ENCODE results near the gene PLPP1.

Gene PLPP1

DNA sequence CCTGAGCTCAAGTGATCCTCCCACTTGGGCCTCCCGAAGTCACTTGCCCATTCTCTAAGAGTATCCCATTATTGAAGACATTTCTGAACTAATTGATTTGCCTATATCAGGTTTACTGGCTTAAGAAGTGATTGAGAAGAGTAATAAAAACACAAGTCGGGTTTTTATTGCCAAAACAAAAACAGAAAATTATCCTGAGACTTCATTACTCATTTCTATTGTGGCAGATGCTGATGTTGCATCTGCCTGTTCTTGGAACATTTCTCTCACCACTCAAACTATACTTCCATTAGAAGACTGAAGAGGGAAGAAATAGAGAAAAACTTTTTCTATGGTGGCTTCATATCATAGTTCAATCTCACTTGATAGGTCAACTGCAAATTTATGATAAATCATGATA lies 41.9 kb upstream of the PLPP1 start:
- TF ChIP-seq, protein P1, sequence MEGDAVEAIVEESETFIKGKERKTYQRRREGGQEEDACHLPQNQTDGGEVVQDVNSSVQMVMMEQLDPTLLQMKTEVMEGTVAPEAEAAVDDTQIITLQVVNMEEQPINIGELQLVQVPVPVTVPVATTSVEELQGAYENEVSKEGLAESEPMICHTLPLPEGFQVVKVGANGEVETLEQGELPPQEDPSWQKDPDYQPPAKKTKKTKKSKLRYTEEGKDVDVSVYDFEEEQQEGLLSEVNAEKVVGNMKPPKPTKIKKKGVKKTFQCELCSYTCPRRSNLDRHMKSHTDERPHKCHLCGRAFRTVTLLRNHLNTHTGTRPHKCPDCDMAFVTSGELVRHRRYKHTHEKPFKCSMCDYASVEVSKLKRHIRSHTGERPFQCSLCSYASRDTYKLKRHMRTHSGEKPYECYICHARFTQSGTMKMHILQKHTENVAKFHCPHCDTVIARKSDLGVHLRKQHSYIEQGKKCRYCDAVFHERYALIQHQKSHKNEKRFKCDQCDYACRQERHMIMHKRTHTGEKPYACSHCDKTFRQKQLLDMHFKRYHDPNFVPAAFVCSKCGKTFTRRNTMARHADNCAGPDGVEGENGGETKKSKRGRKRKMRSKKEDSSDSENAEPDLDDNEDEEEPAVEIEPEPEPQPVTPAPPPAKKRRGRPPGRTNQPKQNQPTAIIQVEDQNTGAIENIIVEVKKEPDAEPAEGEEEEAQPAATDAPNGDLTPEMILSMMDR (IDR thresholded peaks at IDR 0.05; ENCODE audit: low read depth, low read length, poor library complexity, severe bottlenecking) = no peak
- no peak for TF ChIP-seq EZH2phosphoT487 (IDR thresholded peaks at IDR 0.05; ENCODE audit: borderline replicate concordance, low read length)
- Histone ChIP-seq H3K4me2 (ENCODE audit: low read length) (no peak overlapping the region), H3K9me3 (ENCODE audit: control insufficient read depth, insufficient read depth, low read length) (no peaks in the 10 kb centered on the region), H3K27ac (ENCODE audit: low read depth, low read length) (no peak overlapping the region), H3K4me3 (ENCODE audit: low read length) (no peak overlapping the region), H3K4me1 (ENCODE audit: control insufficient read depth, low read length) (no peaks in the 10 kb centered on the region), H3K27me3 (ENCODE audit: control insufficient read depth, low read length) (peaks cover 18% of the 10 kb centered on the region), H3K79me2 (ENCODE audit: control insufficient read depth, low read length) (no peaks in the 10 kb centered on the region), H3F3A (ENCODE audit: control insufficient read depth, insufficient read depth) (no peaks in the 10 kb centered on the region), H4K20me1 (ENCODE audit: control insufficient read depth, insufficient read depth, low read depth, low read length) (no peaks in the 10 kb centered on the region), H3K36me3 (ENCODE audit: control insufficient read depth, low read length) (no peaks in the 10 kb centered on the region), H3K9me2 (replicated peaks; ENCODE audit: control insufficient read depth, low read length) (no peaks in the 10 kb centered on the region)

DNA sequence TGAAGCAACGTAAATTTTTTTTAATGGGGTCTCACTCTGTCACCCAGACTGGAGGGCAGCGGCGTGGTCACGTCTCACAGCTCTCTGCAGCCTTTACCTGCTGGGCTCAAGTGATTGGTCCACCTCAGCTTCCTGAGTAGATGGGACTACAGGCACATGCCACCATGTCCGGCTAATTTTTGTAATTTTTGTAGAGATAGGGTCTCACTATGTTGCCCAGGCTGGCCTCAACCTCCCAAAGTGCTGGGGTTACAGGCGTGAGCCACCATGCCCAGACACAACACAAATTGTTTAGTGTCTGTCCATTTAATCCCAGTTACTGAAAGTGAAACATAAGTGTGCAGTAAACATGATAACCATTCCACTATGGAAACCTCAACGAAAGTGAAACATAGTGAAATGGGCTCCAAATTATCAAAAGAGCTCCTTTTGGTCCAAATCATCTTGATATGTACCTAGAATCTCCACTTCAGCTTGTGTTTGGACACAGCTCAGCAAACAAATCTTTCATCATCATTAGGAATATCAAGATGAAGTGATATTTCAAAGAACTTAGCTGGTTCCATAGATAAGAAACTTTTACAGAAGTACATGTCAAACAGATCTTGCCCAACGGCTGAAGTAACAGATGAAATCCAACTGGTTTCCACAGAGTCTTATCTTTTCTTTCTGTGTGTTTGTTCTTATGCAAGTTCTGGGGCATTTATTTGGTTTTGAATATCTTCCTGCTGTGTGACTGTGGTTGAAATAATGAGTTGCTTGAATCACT lies 41.2 kb upstream of the PLPP1 start:
- no peak overlapping the region for H3K4me3 ChIP-seq (ENCODE audit: low read length)
- no peak overlapping the region for H3K4me2 ChIP-seq (ENCODE audit: low read length)
- no peaks in the 10 kb centered on the region for H3K4me1 ChIP-seq (ENCODE audit: control insufficient read depth, low read length)
- peaks cover 18% of the 10 kb centered on the region for H3K27me3 ChIP-seq (ENCODE audit: control insufficient read depth, low read length)
- no peak for TF ChIP-seq EZH2phosphoT487 (IDR thresholded peaks at IDR 0.05; ENCODE audit: borderline replicate concordance, low read length)
- TF ChIP-seq, protein P1 (IDR thresholded peaks at IDR 0.05; ENCODE audit: low read depth, low read length, poor library complexity, severe bottlenecking) = no peak
- no peak overlapping the region for H3K27ac ChIP-seq (ENCODE audit: low read depth, low read length)
- H3K36me3 ChIP-seq (ENCODE audit: control insufficient read depth, low read length) = no peaks in the 10 kb centered on the region
- no peaks in the 10 kb centered on the region for H4K20me1 ChIP-seq (ENCODE audit: control insufficient read depth, insufficient read depth, low read depth, low read length)
- H3K9me2 ChIP-seq (replicated peaks; ENCODE audit: control insufficient read depth, low read length) = no peaks in the 10 kb centered on the region
- H3K9me3 ChIP-seq (ENCODE audit: control insufficient read depth, insufficient read depth, low read length) = no peaks in the 10 kb centered on the region
- H3F3A ChIP-seq (ENCODE audit: control insufficient read depth, insufficient read depth) = no peaks in the 10 kb centered on the region
- no peaks in the 10 kb centered on the region for H3K79me2 ChIP-seq (ENCODE audit: control insufficient read depth, low read length)

DNA sequence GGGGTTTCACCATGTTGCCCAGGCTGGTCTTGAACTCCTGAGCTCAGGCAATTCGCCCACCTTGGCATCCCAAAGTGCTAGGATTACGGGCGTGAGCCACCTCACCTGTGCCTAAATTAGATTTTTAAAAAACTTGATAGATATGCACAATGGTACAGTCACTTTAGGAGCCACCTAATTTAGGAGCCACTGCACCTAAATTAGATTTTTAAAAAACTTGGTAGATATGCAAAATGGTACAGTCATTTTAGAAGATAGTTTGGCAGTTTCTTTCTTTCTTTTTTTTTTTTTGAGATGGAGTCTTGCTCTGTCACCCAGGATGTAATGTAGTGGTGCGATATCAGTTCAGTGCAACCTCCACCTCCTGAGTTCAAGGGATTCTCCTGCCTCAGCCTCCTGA lies 37.8 kb upstream of the PLPP1 start:
- Histone ChIP-seq H3K27me3 (ENCODE audit: control insufficient read depth, low read length) (peaks cover 15% of the 10 kb centered on the region), H3K4me1 (ENCODE audit: control insufficient read depth, low read length) (no peaks in the 10 kb centered on the region), H3F3A (ENCODE audit: control insufficient read depth, insufficient read depth) (no peaks in the 10 kb centered on the region), H3K9me3 (ENCODE audit: control insufficient read depth, insufficient read depth, low read length) (no peaks in the 10 kb centered on the region), H3K79me2 (ENCODE audit: control insufficient read depth, low read length) (no peaks in the 10 kb centered on the region), H4K20me1 (ENCODE audit: control insufficient read depth, insufficient read depth, low read depth, low read length) (no peaks in the 10 kb centered on the region), H3K4me2 (ENCODE audit: low read length) (no peak overlapping the region), H3K9me2 (replicated peaks; ENCODE audit: control insufficient read depth, low read length) (no peaks in the 10 kb centered on the region), H3K4me3 (ENCODE audit: low read length) (no peak overlapping the region), H3K27ac (ENCODE audit: low read depth, low read length) (no peak overlapping the region), H3K36me3 (ENCODE audit: control insufficient read depth, low read length) (no peaks in the 10 kb centered on the region)
- no peak for TF ChIP-seq EZH2phosphoT487 (IDR thresholded peaks at IDR 0.05; ENCODE audit: borderline replicate concordance, low read length)
- TF ChIP-seq, protein P1 (IDR thresholded peaks at IDR 0.05; ENCODE audit: low read depth, low read length, poor library complexity, severe bottlenecking) = no peak
